GM12801 (cell line): Measurements from ENCODE around the gene POLR2B.

ENCODE experiments used
- TF ChIP-seq, protein P1 (sequence below): IDR thresholded peaks from one replicate; pipeline ENCODE4 v1.5.1; 2011; ENCODE audit warnings: control low read depth; ENCODE audit not compliant: insufficient read length; ENCODE audit errors: extremely low read depth

Gene POLR2B

DNA sequence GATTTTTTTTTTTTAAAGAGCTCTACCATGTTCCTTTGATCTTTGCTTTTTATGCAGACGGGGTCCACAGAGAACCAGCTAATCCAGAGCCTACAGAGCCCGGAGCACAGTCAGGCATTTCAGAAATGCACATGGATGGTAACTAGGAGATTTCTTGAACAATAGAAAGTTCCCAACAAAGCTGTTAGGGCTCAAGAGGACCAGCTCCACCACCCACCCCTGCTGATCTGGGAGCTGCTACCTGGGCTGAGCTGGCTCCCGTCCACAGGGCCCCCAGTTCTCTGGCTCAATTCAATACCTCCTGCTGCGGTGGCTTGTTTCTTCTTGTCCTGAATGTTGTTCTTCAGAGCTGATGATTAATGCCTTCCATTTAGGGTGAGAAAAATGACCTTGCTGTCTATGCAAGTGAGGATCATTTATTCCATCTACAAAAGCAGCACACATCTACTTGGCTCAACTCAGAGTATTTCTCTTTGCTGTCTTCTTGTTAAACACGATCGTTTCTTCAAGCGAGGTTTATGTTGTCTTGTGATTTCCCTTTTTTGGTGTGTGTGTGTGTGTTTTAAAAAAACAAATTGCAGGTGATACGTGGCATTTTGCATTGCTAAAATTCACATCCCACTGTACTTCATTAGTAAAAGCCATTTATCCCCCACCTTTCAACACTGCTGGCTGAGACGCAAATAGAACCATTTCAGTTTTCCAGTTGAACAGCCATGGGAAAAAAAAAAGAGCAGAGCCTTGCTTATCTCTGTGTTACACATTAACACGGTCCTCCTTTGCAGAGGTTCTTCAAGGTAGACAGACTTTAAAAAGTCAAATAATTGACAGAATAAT, 100.2 kb downstream of the POLR2B start:
- TF ChIP-seq, protein P1, sequence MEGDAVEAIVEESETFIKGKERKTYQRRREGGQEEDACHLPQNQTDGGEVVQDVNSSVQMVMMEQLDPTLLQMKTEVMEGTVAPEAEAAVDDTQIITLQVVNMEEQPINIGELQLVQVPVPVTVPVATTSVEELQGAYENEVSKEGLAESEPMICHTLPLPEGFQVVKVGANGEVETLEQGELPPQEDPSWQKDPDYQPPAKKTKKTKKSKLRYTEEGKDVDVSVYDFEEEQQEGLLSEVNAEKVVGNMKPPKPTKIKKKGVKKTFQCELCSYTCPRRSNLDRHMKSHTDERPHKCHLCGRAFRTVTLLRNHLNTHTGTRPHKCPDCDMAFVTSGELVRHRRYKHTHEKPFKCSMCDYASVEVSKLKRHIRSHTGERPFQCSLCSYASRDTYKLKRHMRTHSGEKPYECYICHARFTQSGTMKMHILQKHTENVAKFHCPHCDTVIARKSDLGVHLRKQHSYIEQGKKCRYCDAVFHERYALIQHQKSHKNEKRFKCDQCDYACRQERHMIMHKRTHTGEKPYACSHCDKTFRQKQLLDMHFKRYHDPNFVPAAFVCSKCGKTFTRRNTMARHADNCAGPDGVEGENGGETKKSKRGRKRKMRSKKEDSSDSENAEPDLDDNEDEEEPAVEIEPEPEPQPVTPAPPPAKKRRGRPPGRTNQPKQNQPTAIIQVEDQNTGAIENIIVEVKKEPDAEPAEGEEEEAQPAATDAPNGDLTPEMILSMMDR, result no peak
